Renal cortical epithelial cell (primary cell): ENCODE results near the gene TRPT1. TPM values are rescaled to one million over a fixed set of nuclear protein-coding genes. Genes with fewer than 3 reads are reported as not detected.
A peak's percentile ranks its signal among the peaks of the same experiment; 100 is the strongest.

Experiments used
- DNase-seq: peaks from one replicate; pipeline ENCODE4 v3.0.0-alpha.2; 2011; ENCODE audit warnings: low read depth
- total RNA-seq: library from RNA; depleted of rRNA; stranded (reverse); fragments of >200 nt; gene quantifications from 2 replicates; pipeline ENCODE4 v1.2.3, GENCODE V29; 2014

The TRPT1 gene
- total RNA-seq, 1 donor from 2014 or later, result 37.0 TPM

DNA sequence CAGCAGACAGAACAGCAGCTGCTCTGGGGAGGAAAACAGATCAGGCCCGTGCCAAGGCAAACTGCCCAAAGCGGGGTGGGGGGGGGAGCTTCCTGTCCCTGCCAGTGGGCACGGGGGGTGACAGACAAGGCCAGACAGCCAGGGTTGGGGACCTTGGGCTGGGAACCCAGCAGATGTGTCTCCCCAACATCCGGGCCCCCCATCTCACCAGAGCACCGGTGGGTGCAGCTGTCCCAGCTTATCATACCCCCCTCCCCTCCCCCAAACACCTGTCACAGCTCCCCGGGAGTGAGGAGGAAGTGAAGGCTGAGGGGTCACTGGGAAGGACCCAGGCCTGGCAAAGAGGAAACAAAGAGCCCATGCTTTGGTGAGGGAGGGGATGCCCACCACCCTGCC lies 19.4 kb upstream of the TRPT1 start:
- DNase-seq, result no peak

- DNase-seq, result no peak
Observed at GRCh38 chr11:64244966-64245365, 19.0 kb upstream of the TRPT1 start.

DNA sequence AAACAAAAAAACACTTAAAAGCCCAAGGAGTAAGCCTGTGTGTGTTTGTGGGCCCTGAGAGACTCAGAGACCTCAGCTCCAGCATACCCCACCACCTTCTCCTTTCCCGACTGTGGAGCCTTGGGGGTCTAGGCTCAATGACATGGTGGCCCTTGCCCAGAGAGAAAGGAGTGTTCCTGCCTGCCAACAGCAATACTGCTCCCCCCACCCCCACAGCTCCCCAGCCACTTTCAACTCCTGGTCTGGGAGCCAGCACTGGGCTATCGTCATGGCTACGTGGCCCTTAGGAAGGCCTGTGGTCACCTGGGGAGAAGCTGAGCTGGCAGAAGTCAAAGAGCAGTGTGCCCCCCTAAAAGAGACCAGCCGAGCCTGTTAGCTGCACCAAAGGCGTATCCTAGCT lies 18.1 kb upstream of the TRPT1 start:
- no peak for DNase-seq

- no peak for DNase-seq
Observed at GRCh38 chr11:64243236-64243854, 17.4 kb upstream of the TRPT1 start.

DNA sequence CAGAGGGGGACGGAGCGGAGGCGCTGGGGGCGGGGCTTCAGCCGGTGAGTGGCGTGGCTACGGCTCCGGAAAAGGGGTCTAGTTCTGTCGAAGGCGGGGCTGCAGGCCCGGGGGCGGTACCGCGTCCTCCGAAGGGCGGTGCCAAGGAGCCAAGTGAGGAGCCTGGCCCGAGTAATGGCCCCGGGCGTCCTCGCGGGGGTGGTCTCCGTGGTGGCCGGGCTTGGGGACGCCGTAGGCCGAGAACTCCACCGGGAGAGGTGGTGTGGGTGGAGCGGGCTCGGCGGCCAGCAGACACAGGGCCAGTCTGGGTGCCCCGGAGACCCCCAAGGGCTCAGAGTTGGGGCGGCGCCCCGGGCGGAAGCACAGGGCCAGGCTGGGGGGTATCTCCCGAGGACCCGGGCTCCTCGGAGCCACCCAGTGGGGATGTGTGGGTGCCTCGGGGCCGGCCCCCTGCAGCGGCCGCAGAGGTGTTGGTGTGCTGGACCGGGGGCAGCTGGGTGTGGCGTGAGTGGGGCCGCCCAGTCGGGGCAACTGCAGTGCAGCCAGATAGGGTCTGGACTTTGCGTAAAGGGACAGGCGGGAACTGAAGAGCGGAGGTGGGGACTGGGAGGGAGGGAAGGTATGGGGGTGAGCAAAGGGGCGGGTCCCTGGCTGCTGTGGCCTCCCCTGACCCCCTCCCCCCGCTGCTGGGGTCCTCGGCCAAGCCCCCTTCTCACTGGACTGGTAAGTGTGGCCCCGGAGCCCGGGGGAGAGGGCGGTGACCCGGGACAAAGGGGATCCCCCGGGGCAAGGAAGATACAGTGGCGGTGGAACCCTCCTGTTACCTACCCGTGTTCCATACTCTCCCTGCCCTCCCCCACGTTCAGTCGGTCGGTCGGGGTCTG lies 15.7 kb upstream of the TRPT1 start:
- no peak for DNase-seq

- DNase-seq, result peak; percentile 92
Observed at GRCh38 chr11:64241241-64241490, 15.2 kb upstream of the TRPT1 start.

DNA sequence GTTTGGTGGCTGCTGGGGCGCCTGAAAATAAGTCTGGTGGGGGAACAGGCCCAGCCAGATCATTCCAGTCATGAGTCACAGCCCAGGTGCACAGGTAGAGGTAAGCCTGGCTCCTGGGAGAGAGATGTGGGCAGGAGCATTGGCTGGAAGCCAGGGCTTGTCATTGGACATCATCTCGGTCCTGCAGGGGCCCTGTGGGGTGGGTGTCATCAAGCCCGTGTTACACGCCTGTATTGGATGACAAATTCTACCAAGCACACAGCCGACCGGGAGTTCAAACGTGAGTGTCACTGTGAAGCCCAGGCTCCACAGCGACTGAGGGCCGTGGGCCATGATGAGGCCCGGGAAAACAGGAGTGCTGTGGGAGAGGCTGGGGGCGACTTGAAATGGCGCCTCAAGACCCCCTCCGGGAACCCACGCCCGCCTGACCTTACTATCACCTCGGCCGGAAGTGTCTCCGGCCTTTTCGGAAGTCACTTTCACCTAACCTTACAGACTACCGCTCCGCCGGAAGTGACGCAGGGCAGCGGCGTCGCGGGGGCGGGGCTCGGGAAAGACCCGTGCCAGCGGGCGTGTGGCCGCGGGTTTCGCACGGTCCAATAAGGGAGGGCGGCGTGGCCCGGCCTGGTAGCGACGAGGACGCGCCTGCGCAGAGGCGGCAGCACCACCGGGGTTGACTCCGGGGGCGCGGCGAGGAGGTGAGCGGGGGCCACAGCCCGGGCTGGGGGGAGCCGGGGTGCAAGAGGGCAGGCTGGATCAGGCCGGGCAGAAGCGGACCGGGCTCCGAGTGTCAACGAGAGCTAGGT lies 14.7 kb upstream of the TRPT1 start, which contains the start of gene FKBP2:
Gene FKBP2, plus strand, starts transcription at position 661 of the 806 bp plus-strand sequence. CDS start 1,293 bp downstream, outside the sequence.
- peak; percentile 86 for DNase-seq

- no peak for DNase-seq
Observed at GRCh38 chr11:64239662-64240434, 13.9 kb upstream of the TRPT1 start.

- DNase-seq, result no peak
Observed at GRCh38 chr11:64238999-64239398, 13.0 kb upstream of the TRPT1 start.

- no peak for DNase-seq
Observed at GRCh38 chr11:64238076-64238475, 12.1 kb upstream of the TRPT1 start.

GRCh38 chr11:64237484-64237951 lies 11.5 kb upstream of the TRPT1 start:
- no peak for DNase-seq

DNA sequence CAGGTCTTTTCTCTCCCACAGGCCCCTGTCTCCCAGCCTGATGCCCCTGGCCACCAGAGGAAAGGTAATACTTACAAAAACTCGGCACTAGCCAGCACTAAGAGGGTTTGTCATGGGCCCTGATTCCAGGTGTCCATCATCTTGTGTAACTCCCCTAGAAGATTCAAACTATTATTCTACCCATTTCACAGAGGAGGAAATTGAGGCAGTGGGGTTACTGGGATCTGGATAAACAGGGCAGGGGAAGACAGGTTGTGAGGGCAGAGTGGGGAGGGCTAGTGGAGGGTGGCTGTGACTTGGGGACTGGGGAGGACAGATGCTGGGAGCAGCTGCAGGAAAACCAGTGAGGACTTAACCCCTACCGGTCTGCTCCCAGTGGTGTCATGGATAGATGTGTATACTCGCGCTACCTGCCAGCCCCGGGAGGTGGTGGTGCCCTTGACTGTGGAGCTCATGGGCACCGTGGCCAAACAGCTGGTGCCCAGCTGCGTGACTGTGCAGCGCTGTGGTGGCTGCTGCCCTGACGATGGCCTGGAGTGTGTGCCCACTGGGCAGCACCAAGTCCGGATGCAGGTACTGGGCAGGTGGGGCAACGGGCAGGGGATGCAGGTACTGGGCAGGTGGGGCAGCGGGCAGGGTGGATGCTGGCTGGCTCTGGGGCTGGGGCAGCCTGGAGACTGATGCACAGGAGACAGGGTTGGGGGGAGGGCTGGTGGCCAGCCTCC lies 9.6 kb upstream of the TRPT1 start:
- DNase-seq, result no peak

- DNase-seq, result no peak
Observed at GRCh38 chr11:64234647-64235379, 8.8 kb upstream of the TRPT1 start.

DNA sequence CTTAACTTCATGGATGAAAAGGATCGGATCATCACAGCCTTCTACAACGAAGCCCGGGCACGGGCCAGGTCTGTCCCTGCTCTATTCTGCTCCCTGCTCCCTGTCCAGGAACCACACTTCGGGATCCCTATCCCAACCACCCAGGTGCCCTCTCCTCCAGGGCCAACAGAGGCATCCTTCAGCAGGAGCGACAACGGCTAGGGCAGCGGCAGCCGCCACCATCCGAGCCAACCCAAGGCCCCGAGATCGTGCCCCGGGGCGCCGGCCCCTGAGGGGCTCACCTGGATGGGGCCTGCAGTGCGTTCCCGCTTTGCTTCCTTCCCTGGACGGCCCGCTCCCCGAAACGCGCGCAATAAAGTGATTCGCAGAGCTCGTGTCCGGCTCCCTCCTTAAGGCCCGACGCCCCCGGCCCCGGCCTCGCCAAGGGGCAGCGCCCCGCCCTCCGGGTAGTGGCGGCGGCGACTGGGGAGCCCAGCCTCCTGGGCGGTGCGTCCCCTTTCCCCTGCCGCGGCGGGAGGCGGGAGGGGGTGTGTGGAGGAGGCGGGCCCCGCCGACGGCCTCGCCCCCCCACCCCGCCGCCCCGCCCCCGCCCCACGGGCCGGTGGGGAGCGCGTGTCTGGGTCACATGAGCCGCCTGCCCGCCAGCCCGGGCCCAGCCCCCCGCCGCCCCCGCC lies 8.1 kb upstream of the TRPT1 start, which contains the start of gene VEGFB:
Gene VEGFB, plus strand, starts transcription at position 672 of the 674 bp plus-strand sequence. CDS start 250 bp downstream, outside the sequence.
- DNase-seq, result no peak

- DNase-seq, result no peak
Observed at GRCh38 chr11:64232967-64233315, 7.0 kb upstream of the TRPT1 start.

- DNase-seq, result no peak
Observed at GRCh38 chr11:64232182-64232966, 6.4 kb upstream of the TRPT1 start.

- DNase-seq, result no peak
Observed at GRCh38 chr11:64231546-64231945, 5.6 kb upstream of the TRPT1 start.

DNA sequence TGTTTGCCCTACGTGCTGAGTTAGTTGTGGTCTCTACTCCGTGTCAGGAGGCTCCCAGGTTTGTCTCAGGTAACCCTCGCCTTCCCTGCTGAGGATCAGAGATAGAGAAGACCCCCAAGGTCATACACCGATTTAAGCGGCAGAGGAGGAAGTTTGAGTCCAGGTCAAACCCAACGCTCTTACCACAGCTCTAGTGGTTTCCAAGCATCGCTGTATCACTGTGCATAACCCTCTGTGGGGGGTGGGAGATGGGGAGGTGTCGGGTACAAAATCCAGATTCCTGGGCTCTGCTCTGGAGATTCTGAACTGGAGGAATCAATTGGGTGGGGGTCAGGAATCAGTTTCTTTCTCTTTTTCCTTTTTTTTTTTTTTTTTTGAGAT lies 5.0 kb upstream of the TRPT1 start:
- DNase-seq, result no peak
